A549 (cell line): Measurements from ENCODE around the gene FN3KRP. TPM values are rescaled to one million over a fixed set of nuclear protein-coding genes. Genes with fewer than 3 reads are reported as not detected.

Experiments
- ATAC-seq, 2 experiments: fragments of 200-7000 bp in 1 of 2; fragments of >200 bp in 1 of 2; cut with Nextera tagmentation in 1 of 2; cut with Tn5 transposase in 1 of 2; 3 replicates each; pipeline versions ENCODE4 v1.8.0 to v1.9.1; 2018 to 2020; ENCODE audit warnings: mild to moderate bottlenecking in 1 of 2, moderate library complexity in 1 of 2
- CTCF ChIA-PET: fragments of 300-600 bp; sonication (Branson Sonifier 250); formaldehyde crosslinking; extraction: SDS; loops from one replicate; lab custom pipeline; 2021; ENCODE audit warnings: antibody characterized with exemption, inconsistent platforms; lab: Yijun Ruan, JAX
- POLR2A ChIA-PET: fragments of 350-600 bp; formaldehyde crosslinking; extraction: SDS; loops from one replicate; lab custom pipeline; 2021; ENCODE audit warnings: antibody characterized with exemption, inconsistent platforms; lab: Yijun Ruan, JAX
- DNase-seq, 2 experiments: peaks; one replicate each; pipeline versions ENCODE4 v3.0.0 to v3.0.0-alpha.2; 2011 to 2016; ENCODE audit warnings: low read depth in 1 of 2, low spot score in 1 of 2
- FAIRE-seq: peaks from 2 replicates; lab custom pipeline; 2011; peaks lifted over from hg19 to GRCh38; lab: Jason Lieb, UNC
- H3K27ac ChIP-seq, 2 experiments: fragments of >200 bp; sonication (Bioruptor Twin); formaldehyde crosslinking; 3 replicates each; pipeline ENCODE4 v1.5.1; 2016 to 2017
- H3K4me1 ChIP-seq: fragments of >200 bp; sonication (Bioruptor Twin); formaldehyde crosslinking; 3 replicates; pipeline ENCODE4 v1.6.1; 2016
- H3K4me2 ChIP-seq: fragments of >200 bp; sonication (Bioruptor Twin); formaldehyde crosslinking; 3 replicates; pipeline ENCODE4 v1.6.1; 2016
- H3K4me3 ChIP-seq: fragments of >200 bp; sonication (Bioruptor Twin); formaldehyde crosslinking; 3 replicates; pipeline ENCODE4 v1.5.1; 2016
- H3K9me3 ChIP-seq: fragments of >200 bp; sonication (Bioruptor Twin); formaldehyde crosslinking; 3 replicates; pipeline ENCODE4 v1.6.1; 2016
- BHLHE40 ChIP-seq: IDR thresholded peaks from 2 replicates; pipeline ENCODE4 v1.6.1; 2012; ENCODE audit warnings: low read depth, low read length, inconsistent platforms
- CBX8 ChIP-seq: fragments of 200-600 bp; sonication (generic); IDR thresholded peaks from 2 replicates; pipeline ENCODE4 v1.6.1; 2016
- CHD2 ChIP-seq: fragments of 150-350 bp; IDR thresholded peaks from 2 replicates; pipeline ENCODE4 v1.6.1; 2014; ENCODE audit warnings: low read length; ENCODE audit not compliant: partially characterized antibody
- CHD4 ChIP-seq: fragments of 200-600 bp; sonication (generic); IDR thresholded peaks from 2 replicates; pipeline ENCODE4 v1.6.1; 2016; ENCODE audit warnings: antibody characterized with exemption, mild to moderate bottlenecking, borderline replicate concordance
- CTCF ChIP-seq: fragments of >200 bp; sonication (Bioruptor Twin); formaldehyde crosslinking; IDR thresholded peaks from 3 replicates; pipeline ENCODE4 v1.5.1; 2016
- E2F6 ChIP-seq: IDR thresholded peaks from 2 replicates; pipeline ENCODE4 v1.6.1; 2012; ENCODE audit warnings: low read depth, borderline replicate concordance
- ELK1 ChIP-seq: fragments of 150-350 bp; IDR thresholded peaks from 2 replicates; pipeline ENCODE4 v1.6.1; 2014; ENCODE audit warnings: low read depth, mild to moderate bottlenecking, low read length
- FOXS1 ChIP-seq: fragments of 250-450 bp; sonication (Bioruptor Pico); IDR thresholded peaks from 2 replicates; pipeline ENCODE4 v1.5.0; 2020; ENCODE audit warnings: mild to moderate bottlenecking, moderate library complexity
- GATA3 ChIP-seq: IDR thresholded peaks from 2 replicates; pipeline ENCODE4 v1.6.1; 2012; ENCODE audit warnings: borderline replicate concordance
- HOXB13 ChIP-seq: fragments of 250-450 bp; sonication (Bioruptor Pico); IDR thresholded peaks from 2 replicates; pipeline ENCODE4 v1.5.0; 2020; ENCODE audit warnings: low read depth, mild to moderate bottlenecking, moderate library complexity
- HOXB5 ChIP-seq: fragments of 250-450 bp; sonication (Bioruptor Pico); IDR thresholded peaks from 2 replicates; pipeline ENCODE4 v1.5.0; 2020; ENCODE audit warnings: mild to moderate bottlenecking, moderate library complexity
- KDM5A ChIP-seq: fragments of 200-600 bp; sonication (generic); IDR thresholded peaks from 2 replicates; pipeline ENCODE4 v1.6.1; 2016; ENCODE audit warnings: antibody characterized with exemption, mild to moderate bottlenecking
- MAX ChIP-seq: IDR thresholded peaks from 2 replicates; pipeline ENCODE4 v1.6.1; 2012
- NFE2L2 ChIP-seq: fragments of 150-350 bp; conservative IDR thresholded peaks from 2 replicates; pipeline ENCODE4 v1.6.1; 2014; ENCODE audit warnings: low read length
- PHF8 ChIP-seq: fragments of 200-600 bp; sonication (generic); IDR thresholded peaks from 2 replicates; pipeline ENCODE4 v1.6.1; 2016; ENCODE audit warnings: low read depth, mild to moderate bottlenecking, antibody characterized with exemption, moderate library complexity, borderline replicate concordance
- RAD21 ChIP-seq, 2 experiments: fragments of >200 bp in 1 of 2; sonication (Bioruptor Twin) in 1 of 2; formaldehyde crosslinking in 1 of 2; IDR thresholded peaks in 1 of 2; conservative IDR thresholded peaks in 1 of 2; 2 replicates in 1 of 2; 3 replicates in 1 of 2; pipeline ENCODE4 v1.6.1; 2012 to 2018; ENCODE audit warnings: inconsistent platforms in 1 of 2
- TFCP2L1 ChIP-seq: fragments of 250-450 bp; sonication (Bioruptor Pico); IDR thresholded peaks from 2 replicates; pipeline ENCODE4 v1.5.0; 2021; ENCODE audit warnings: mild to moderate bottlenecking
- USF2 ChIP-seq: fragments of 450-650 bp; IDR thresholded peaks from 2 replicates; pipeline ENCODE4 v1.6.1; 2014; ENCODE audit warnings: antibody characterized with exemption
- ZFP36 ChIP-seq: fragments of 450-650 bp; IDR thresholded peaks from 2 replicates; pipeline ENCODE4 v1.6.1; 2014; ENCODE audit warnings: borderline replicate concordance; ENCODE audit not compliant: partially characterized antibody
- ZSCAN20 ChIP-seq: fragments of 250-450 bp; sonication (Bioruptor Pico); IDR thresholded peaks from 2 replicates; pipeline ENCODE4 v1.8.0; 2022; ENCODE audit warnings: mild to moderate bottlenecking, moderate library complexity
- WGBS: methylation state at CpG from one replicate; pipeline ENCODE4 v1.1.6; 2017; ENCODE audit errors: missing lambda C conversion rate; 5-methylcytosine and 5-hydroxymethylcytosine counted together
- polyA plus RNA-seq, 4 experiments: library from polyadenylated mRNA; depleted of rRNA in 3 of 4; stranded (reverse); fragments of >200 nt; fragmentation: RNase III in 1 of 4; extraction: RNeasy Plus Mini Kit Qiagen cat#74134 plus additional on column Dnase treatment in 1 of 4; gene quantifications; 2 replicates in 3 of 4; 3 replicates in 1 of 4; pipeline ENCODE4 v1.2.3, GENCODE V29; 2011 to 2017

Gene FN3KRP
- polyA plus RNA-seq, 2 of the 4 experiments (the other 2 are of a cell fraction): 41.1 to 62.4 TPM

GRCh38 chr17:82666931-82667667 is 49.4 kb upstream of the FN3KRP start:
- ATAC-seq (no peak), FAIRE-seq (no peak), DNase-seq (no peak)
- ChIA-PET POLR2A (no interaction called here), CTCF (interaction anchor here (1.0 to 19.3 kb wide), 11 partner anchors 11 to 246 kb away, joined by 3 to 450 read pairs (median 15); partner anchors contain the start of gene RAB40B)
- Histone ChIP-seq H3K9me3 (no peaks in the 10 kb centered on the region), H3K4me1 (peaks cover 6% of the 10 kb centered on the region; the same call in 2 of the 3 replicates), H3K4me3 (no peak overlapping the region), H3K4me2 (no peak overlapping the region), H3K27ac (no peak overlapping the region)
- WGBS: 82% methylated on average over 28 of the region's 28 CpGs
- TF ChIP-seq NFE2L2: no peak
- TF ChIP-seq BHLHE40: no peak
- no peak for TF ChIP-seq ELK1

- CTCF ChIA-PET: interaction anchor here (0.6 to 19.3 kb wide), 31 partner anchors 11 to 534 kb away, joined by 3 to 450 read pairs (median 8); partner anchors contain the start of genes FN3K, FN3KRP and RAB40B
- peaks cover 6% of the 10 kb centered on the region; the same call in 2 of the 3 replicates for H3K4me1 ChIP-seq
- H3K9me3 ChIP-seq: no peaks in the 10 kb centered on the region
- H3K4me2 ChIP-seq: no peak overlapping the region
- TF ChIP-seq KDM5A (no peak), FOXS1 (no peak), CHD2 (no peak), ZSCAN20 (CRISPR knock-in tag) (no peak), RAD21 (conservative IDR thresholded peaks at IDR 0.05 in 1 of 2, IDR thresholded peaks at IDR 0.05 in 1 of 2) (no peak), E2F6 (no peak), ZFP36 (no peak), PHF8 (no peak), ELK1 (no peak), USF2 (no peak), CHD4 (no peak), GATA3 (no peak), TFCP2L1 (CRISPR knock-in tag) (no peak), MAX (no peak), HOXB5 (CRISPR knock-in tag) (no peak), CBX8 (no peak), HOXB13 (CRISPR knock-in tag) (no peak), CTCF (no peak)
- TF ChIP-seq, all 56 proteins: peak for 0
- FAIRE-seq: no peak
- POLR2A ChIA-PET: no interaction called here
- Histone ChIP-seq H3K4me3 (no peak overlapping the region), H3K27ac (no peak overlapping the region)
- ATAC-seq: no peak
- DNase-seq: no peak
- WGBS: 92% methylated on average over 15 of the region's 15 CpGs
Measured at GRCh38 chr17:82667668-82668000, 48.9 kb upstream of the FN3KRP start.
